SU-DHL-6 (cell line): ENCODE results near the gene PCSK2.

Experiments
- H2AFZ ChIP-seq: fragments of 200-600 bp; sonication (generic); 2 replicates; pipeline ENCODE4 v1.6.1; 2014; ENCODE audit warnings: low read depth, mild to moderate bottlenecking, moderate library complexity, mixed read lengths, antibody characterized with exemption, low read length; ENCODE audit not compliant: severe bottlenecking
- H3F3A ChIP-seq: fragments of 200-600 bp; shearing (Covaris generic); 2 replicates; pipeline ENCODE4 v1.6.0; 2016; ENCODE audit warnings: antibody characterized with exemption, mild to moderate bottlenecking; ENCODE audit not compliant: insufficient read depth
- H3K27ac ChIP-seq: fragments of 200-600 bp; sonication (generic); 2 replicates; pipeline ENCODE4 v1.5.1; 2016; ENCODE audit warnings: low read depth, mild to moderate bottlenecking, low read length, moderate library complexity, mixed read lengths
- H3K27me3 ChIP-seq: fragments of 200-600 bp; sonication (generic), shearing (Covaris generic); 2 replicates; pipeline ENCODE4 v1.6.0; 2014; ENCODE audit warnings: mild to moderate bottlenecking, low read length
- H3K36me3 ChIP-seq: fragments of 200-600 bp; sonication (generic); 2 replicates; pipeline ENCODE4 v1.6.1; 2014; ENCODE audit warnings: mild to moderate bottlenecking, low read length, mixed read lengths
- H3K4me2 ChIP-seq: fragments of 300-600, 200-600 bp; shearing (Covaris generic), sonication (generic); 2 replicates; pipeline ENCODE4 v1.6.0; 2014; ENCODE audit warnings: low read length, low read depth, mild to moderate bottlenecking; ENCODE audit not compliant: poor library complexity, severe bottlenecking
- H3K4me3 ChIP-seq: fragments of 200-600 bp; sonication (generic); 2 replicates; pipeline ENCODE4 v1.5.1; 2014; ENCODE audit warnings: antibody characterized with exemption, low read length, mild to moderate bottlenecking, mixed read lengths; ENCODE audit not compliant: insufficient read depth, poor library complexity, severe bottlenecking
- H3K79me2 ChIP-seq: fragments of 200-600 bp; sonication (generic); 2 replicates; pipeline ENCODE4 v1.6.1; 2014; ENCODE audit warnings: mild to moderate bottlenecking, low read length, moderate library complexity; ENCODE audit not compliant: insufficient read depth
- H3K9ac ChIP-seq: fragments of 200-600 bp; sonication (generic); 2 replicates; pipeline ENCODE4 v1.7.0; 2014; ENCODE audit warnings: mild to moderate bottlenecking, low read length
- H3K9me2 ChIP-seq: fragments of 200-600 bp; sonication (generic); replicated peaks from 2 replicates; pipeline ENCODE4 v1.6.1; 2014; ENCODE audit warnings: low read length; ENCODE audit not compliant: insufficient read depth
- H3K9me3 ChIP-seq: fragments of 200-600 bp; sonication (generic); 2 replicates; pipeline ENCODE4 v1.6.1; 2014; ENCODE audit warnings: low read length, mixed read lengths; ENCODE audit not compliant: insufficient read depth
- H4K20me1 ChIP-seq: fragments of 200-600 bp; sonication (generic); 2 replicates; pipeline ENCODE4 v1.6.1; 2014; ENCODE audit warnings: low read depth, mild to moderate bottlenecking, antibody characterized with exemption, low read length, moderate library complexity, mixed read lengths
- CTCF ChIP-seq: fragments of 200-600 bp; sonication (generic); IDR thresholded peaks from one replicate; pipeline ENCODE4 v1.5.1; 2017; ENCODE audit warnings: antibody characterized with exemption, mild to moderate bottlenecking, low read length, moderate library complexity; ENCODE audit not compliant: insufficient read depth, poor library complexity, severe bottlenecking
- EZH2phosphoT487 ChIP-seq: fragments of 200-600 bp; sonication (generic), shearing (Covaris generic); conservative IDR thresholded peaks from 2 replicates; pipeline ENCODE4 v1.6.1; 2018; ENCODE audit warnings: mild to moderate bottlenecking, antibody characterized with exemption, low read length, moderate library complexity, mixed read lengths

Gene PCSK2

GRCh38 chr20:17449031-17449430 is 222.2 kb downstream of the PCSK2 start:
- no peaks in the 10 kb centered on the region for H4K20me1 ChIP-seq
- H3K36me3 ChIP-seq = no peaks in the 10 kb centered on the region
- H3K27ac ChIP-seq = no peak overlapping the region
- no peaks in the 10 kb centered on the region for H3F3A ChIP-seq
- H3K79me2 ChIP-seq = no peaks in the 10 kb centered on the region
- no peaks in the 10 kb centered on the region for H3K9me2 ChIP-seq
- no peak overlapping the region for H3K4me2 ChIP-seq
- no peaks in the 10 kb centered on the region for H3K27me3 ChIP-seq
- no peak overlapping the region for H3K9ac ChIP-seq
- H3K4me3 ChIP-seq = no peak overlapping the region
- no peak for TF ChIP-seq CTCF
- TF ChIP-seq EZH2phosphoT487 = no peak
- no peak overlapping the region for H2AFZ ChIP-seq
- H3K9me3 ChIP-seq = no peaks in the 10 kb centered on the region

DNA sequence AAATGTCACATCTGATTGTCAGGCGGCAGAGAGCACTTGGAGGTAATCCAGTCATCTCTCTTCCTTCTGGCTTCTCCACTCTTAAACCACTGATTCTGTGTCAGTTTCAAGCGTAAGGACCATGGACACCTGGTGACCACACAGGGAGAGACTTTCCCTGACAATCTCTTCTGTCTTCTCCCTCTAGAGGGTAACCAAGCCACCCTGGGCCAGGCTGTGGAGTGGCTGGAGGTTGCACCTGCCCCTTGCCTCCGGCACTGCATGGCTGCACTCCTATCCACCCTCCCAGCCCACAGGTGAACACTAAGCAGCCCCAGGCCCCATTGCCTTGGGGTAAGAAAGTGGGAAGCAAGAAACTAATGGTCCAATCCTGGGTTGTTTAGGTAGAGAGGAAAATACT is 225.6 kb downstream of the PCSK2 start:
- Histone ChIP-seq H3K4me2 (no peak overlapping the region), H3K36me3 (no peaks in the 10 kb centered on the region), H3K27ac (no peak overlapping the region), H3K4me3 (no peak overlapping the region), H3K9ac (no peak overlapping the region), H3F3A (no peaks in the 10 kb centered on the region), H3K9me3 (no peaks in the 10 kb centered on the region), H3K79me2 (no peaks in the 10 kb centered on the region), H2AFZ (no peak overlapping the region), H4K20me1 (no peaks in the 10 kb centered on the region), H3K27me3 (no peaks in the 10 kb centered on the region), H3K9me2 (no peaks in the 10 kb centered on the region)
- TF ChIP-seq CTCF (no peak), EZH2phosphoT487 (no peak)

DNA sequence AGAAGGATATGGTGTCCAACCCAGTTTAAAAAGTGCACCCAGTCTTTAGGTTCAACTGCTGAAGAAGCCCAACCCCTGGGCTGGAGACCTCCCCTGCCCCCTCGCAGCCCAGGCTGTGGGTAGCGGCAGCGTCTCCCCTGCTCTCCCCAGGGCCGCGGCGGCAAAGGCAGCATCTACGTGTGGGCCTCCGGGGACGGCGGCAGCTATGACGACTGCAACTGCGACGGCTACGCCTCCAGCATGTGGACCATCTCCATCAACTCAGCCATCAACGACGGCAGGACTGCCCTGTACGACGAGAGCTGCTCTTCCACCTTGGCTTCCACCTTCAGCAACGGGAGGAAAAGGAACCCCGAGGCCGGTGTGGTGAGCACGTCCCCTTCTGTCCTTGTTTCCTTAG is 226.8 kb downstream of the PCSK2 start:
- Histone ChIP-seq H3K36me3 (no peaks in the 10 kb centered on the region), H3K9ac (no peak overlapping the region), H3K79me2 (no peaks in the 10 kb centered on the region), H3K9me3 (no peaks in the 10 kb centered on the region), H3K9me2 (no peaks in the 10 kb centered on the region), H2AFZ (no peak overlapping the region), H3K27ac (no peak overlapping the region), H3K27me3 (no peaks in the 10 kb centered on the region), H4K20me1 (no peaks in the 10 kb centered on the region), H3K4me2 (no peak overlapping the region), H3K4me3 (no peak overlapping the region), H3F3A (no peaks in the 10 kb centered on the region)
- no peak for TF ChIP-seq CTCF
- no peak for TF ChIP-seq EZH2phosphoT487

GRCh38 chr20:17456279-17456678 is 229.4 kb downstream of the PCSK2 start:
- Histone ChIP-seq H3K27ac (no peak overlapping the region), H3K79me2 (no peaks in the 10 kb centered on the region), H3K9me2 (no peaks in the 10 kb centered on the region), H3K4me2 (no peak overlapping the region), H3K9me3 (no peaks in the 10 kb centered on the region), H3K27me3 (no peaks in the 10 kb centered on the region), H3K9ac (no peak overlapping the region), H2AFZ (no peak overlapping the region), H3K4me3 (no peak overlapping the region), H4K20me1 (no peaks in the 10 kb centered on the region), H3K36me3 (no peaks in the 10 kb centered on the region), H3F3A (no peaks in the 10 kb centered on the region)
- TF ChIP-seq EZH2phosphoT487 (no peak), CTCF (no peak)
